Body of pancreas (tissue), 4 donors: ENCODE measurements around the gene FGF2. TPM values are rescaled to one million over a fixed set of nuclear protein-coding genes. Genes with fewer than 3 reads are reported as not detected.

ENCODE experiments used
- ATAC-seq: fragments of 150-250 bp; one replicate; pipeline ENCODE4 v1.9.1; 2016
- DNase-seq, 4 donors: peaks; one replicate each; pipeline ENCODE4 v3.0.0-alpha.2; 2019
- H3K27ac ChIP-seq, 4 donors: fragments of 200-600 bp; sonication (generic); 1 replicate in 3 of 4; 2 replicates in 1 of 4; pipeline versions ENCODE4 v1.5.1 to v1.6.1; 2016 to 2019; ENCODE audit warnings: mild to moderate bottlenecking in 1 of 4, mixed read lengths in 1 of 4, moderate library complexity in 1 of 4
- H3K27me3 ChIP-seq, 2 donors: fragments of 200-600 bp; sonication (generic); one replicate each; pipeline ENCODE4 v1.6.0; 2016; ENCODE audit warnings: mild to moderate bottlenecking in 1 of 2
- H3K36me3 ChIP-seq, 2 donors: fragments of 200-600 bp; sonication (generic); replicated peaks in 1 of 2; 2 replicates each; pipeline ENCODE4 v1.5.1; 2016; ENCODE audit warnings: low read depth in 2 of 2; ENCODE audit not compliant: insufficient read depth in 1 of 2
- H3K4me1 ChIP-seq: fragments of 200-600 bp; sonication (generic); one replicate; pipeline ENCODE4 v1.6.0; 2016
- H3K4me3 ChIP-seq, 2 donors: fragments of 200-600 bp; sonication (generic); 1 replicate in 1 of 2; 2 replicates in 1 of 2; pipeline ENCODE4 v1.5.1; 2016 to 2019
- H3K9me3 ChIP-seq, 3 donors: fragments of 200-600 bp; sonication (generic); 1 replicate in 2 of 3; 2 replicates in 1 of 3; pipeline ENCODE4 v1.5.1; 2016
- CTCF ChIP-seq, 7 experiments: fragments of 450-650 bp in 4 of 7; fragments of 200-600 bp in 3 of 7; sonication (generic) in 3 of 7; IDR thresholded peaks; one replicate each; pipeline ENCODE4 v1.5.1; 2016 to 2019; ENCODE audit warnings: antibody characterized with exemption in 7 of 7
- POLR2A ChIP-seq, 3 donors: fragments of 450-650 bp; IDR thresholded peaks; one replicate each; pipeline ENCODE4 v1.6.1; 2016; ENCODE audit warnings: antibody characterized with exemption in 3 of 3, mild to moderate bottlenecking in 2 of 3
- WGBS, 2 donors: methylation state at CpG; one replicate each; pipeline ENCODE4 v1.1.5; 2017; 5-methylcytosine and 5-hydroxymethylcytosine counted together
- intact Hi-C: fragments of 100-400 bp; cut with DNase I; formaldehyde crosslinking; loops from one replicate; pipeline ENCODE4 v1.15.1; 2023
- total RNA-seq, 2 donors: library from RNA; depleted of rRNA; stranded (reverse); fragments of >200 nt; gene quantifications; one replicate each; pipeline ENCODE4 v1.1.0, GENCODE V29; 2016

The FGF2 gene
- total RNA-seq, 2 donors from 2014 or later: 1.8 to 2.3 TPM

DNA sequence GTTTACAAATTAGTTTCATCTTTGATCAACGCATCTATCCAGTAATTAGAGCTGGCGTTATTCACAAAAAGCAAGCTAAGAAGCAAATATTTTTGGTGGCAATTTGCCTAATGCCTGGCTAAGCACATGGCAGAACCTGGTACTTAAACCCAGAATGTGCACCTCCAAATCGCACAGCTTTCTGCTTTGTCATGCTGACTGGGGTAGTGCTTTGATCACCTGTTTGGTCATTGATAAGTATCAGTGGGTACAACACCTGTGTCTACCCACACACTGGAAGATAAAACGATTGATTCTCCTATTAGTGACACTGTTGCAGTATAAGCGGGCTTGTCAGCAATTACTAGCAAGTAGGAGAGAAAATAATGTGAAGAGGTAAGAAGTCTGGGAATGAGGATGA is 93.8 kb downstream of the FGF2 start:
- Histone ChIP-seq H3K4me3 (no peak overlapping the region), H3K36me3 (no peaks in the 10 kb centered on the region), H3K27me3 (no peaks in the 10 kb centered on the region), H3K4me1 (peaks cover 17% of the 10 kb centered on the region), H3K27ac (no peak overlapping the region), H3K9me3 (no peaks in the 10 kb centered on the region)
- intact Hi-C loops: loop anchor here (10.0 kb wide), 1 partner anchor 166 kb away; no protein-coding TSS in a partner anchor
- no peak for TF ChIP-seq CTCF (IDR thresholded peaks at IDR 0.05)
- 42 to 61% methylated on average over 5 of the region's 5 CpGs for WGBS, 2 donors
- ATAC-seq: no peak
- no peak for DNase-seq

GRCh38 chr4:122921300-122921699 is 94.7 kb downstream of the FGF2 start:
- H3K27ac ChIP-seq: no peak overlapping the region
- ATAC-seq: no peak
- DNase-seq: no peak
- WGBS, 2 donors: 80 to 83% methylated on average over 5 of the region's 5 CpGs
- peaks cover 17% of the 10 kb centered on the region for H3K4me1 ChIP-seq
- no peaks in the 10 kb centered on the region for H3K27me3 ChIP-seq
- H3K9me3 ChIP-seq: no peaks in the 10 kb centered on the region
- TF ChIP-seq POLR2A (IDR thresholded peaks at IDR 0.05) (no peak), CTCF (IDR thresholded peaks at IDR 0.05) (no peak)
- no peak overlapping the region for H3K4me3 ChIP-seq
- H3K36me3 ChIP-seq: no peaks in the 10 kb centered on the region
- intact Hi-C loops: loop anchor here (10.0 kb wide), 1 partner anchor 166 kb away; no protein-coding TSS in a partner anchor

GRCh38 chr4:122921971-122922876 is 95.6 kb downstream of the FGF2 start, which contains the start of gene NUDT6:
Gene NUDT6, minus strand, starts transcription at chr4:122922597. Its CDS starts 25 bp downstream, at chr4:122922572.
- no peaks in the 10 kb centered on the region for H3K36me3 ChIP-seq
- no peaks in the 10 kb centered on the region for H3K27me3 ChIP-seq
- TF ChIP-seq CTCF (IDR thresholded peaks at IDR 0.05): no peak
- peak in 2 of 3 donors; percentile 12 to 22 for TF ChIP-seq POLR2A (IDR thresholded peaks at IDR 0.05)
- H3K9me3 ChIP-seq: no peaks in the 10 kb centered on the region
- 0 to 1% methylated on average over 24 to 62 of the region's 63 CpGs for WGBS, 2 donors
- peak within 1 kb of the TSS in 3 of 4 donors; percentile 58 to 68 (median 68) for H3K27ac ChIP-seq
- peak within 1 kb of the TSS; percentile 78 to 89 for H3K4me3 ChIP-seq
- DNase-seq (peak; percentile 49 to 70 (median 50)), ATAC-seq (peak; percentile 81)
- H3K4me1 ChIP-seq: peaks cover 17% of the 10 kb centered on the region
- intact Hi-C loops: loop anchor here (10.0 kb wide), 1 partner anchor 167 kb away; no protein-coding TSS in a partner anchor

GRCh38 chr4:122922877-122923511 is 96.4 kb downstream of the FGF2 start:
- DNase-seq: peak; percentile 73 to 85 (median 82)
- H3K4me3 ChIP-seq: peak overlapping the region; percentile 78 to 89
- peak overlapping the region in 3 of 4 donors; percentile 58 to 68 (median 68) for H3K27ac ChIP-seq
- ATAC-seq: peak; percentile 93
- no peaks in the 10 kb centered on the region for H3K9me3 ChIP-seq
- no peaks in the 10 kb centered on the region for H3K27me3 ChIP-seq
- H3K4me1 ChIP-seq: peaks cover 17% of the 10 kb centered on the region
- TF ChIP-seq CTCF (IDR thresholded peaks at IDR 0.05): peak in 1 of 7 experiments; percentile 2
- peak in 1 of 3 donors; percentile 16 for TF ChIP-seq POLR2A (IDR thresholded peaks at IDR 0.05)
- WGBS, 2 donors: 0% methylated on average over 34 of the region's 34 CpGs
- no peaks in the 10 kb centered on the region for H3K36me3 ChIP-seq
- intact Hi-C loops: loop anchor here (10.0 kb wide), 1 partner anchor 168 kb away; no protein-coding TSS in a partner anchor
